KOPT-K1 (cell line): ENCODE measurements around the gene ABCB9.

ENCODE experiments used
- H3K27ac ChIP-seq: fragments of 200-600 bp; sonication (generic); 2 replicates; pipeline ENCODE4 v1.5.1; 2016; ENCODE audit warnings: antibody characterized with exemption, mild to moderate bottlenecking, low read depth, low read length; ENCODE audit not compliant: poor library complexity, severe bottlenecking
- H3K36me3 ChIP-seq: fragments of 200-600 bp; sonication (generic); 2 replicates; pipeline ENCODE4 v1.5.1; 2017; ENCODE audit warnings: antibody characterized with exemption, mild to moderate bottlenecking, low read length, moderate library complexity; ENCODE audit not compliant: insufficient read depth
- H3K9me3 ChIP-seq: fragments of 200-600 bp; sonication (generic); 2 replicates; pipeline ENCODE4 v1.5.1; 2017; ENCODE audit warnings: antibody characterized with exemption, low read length, mild to moderate bottlenecking; ENCODE audit not compliant: insufficient read depth, poor library complexity, severe bottlenecking

ABCB9 gene

DNA sequence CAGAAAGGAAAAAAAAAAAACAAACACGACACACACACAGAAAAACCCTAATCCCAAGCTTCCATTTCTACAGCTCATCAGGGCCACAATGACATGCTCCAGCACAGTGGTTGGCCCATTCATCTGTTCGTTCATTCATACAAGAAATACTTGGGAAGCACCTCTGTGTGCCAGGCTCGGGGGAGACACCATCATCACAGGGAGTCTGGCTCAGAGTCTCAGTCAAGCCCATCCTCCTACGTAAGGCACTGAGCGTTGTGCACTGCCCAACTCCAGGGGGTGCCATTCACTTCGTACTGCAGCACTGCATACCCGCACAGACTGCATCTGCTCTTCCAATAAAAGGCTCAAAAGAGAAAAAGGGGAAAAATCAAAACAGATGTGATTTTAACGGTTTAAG lies 85.6 kb downstream of the ABCB9 start:
- Histone ChIP-seq H3K27ac (peak overlapping the region; percentile 17), H3K36me3 (peaks cover 16% of the 10 kb centered on the region; the same call in 1 of the 2 replicates), H3K9me3 (peaks cover 6% of the 10 kb centered on the region)

GRCh38 chr12:122880155-122880667 lies 86.1 kb downstream of the ABCB9 start:
- Histone ChIP-seq H3K27ac (no peak overlapping the region), H3K9me3 (peaks cover 6% of the 10 kb centered on the region), H3K36me3 (peaks cover 16% of the 10 kb centered on the region; the same call in 1 of the 2 replicates)
